ENCODE data around the gene USP9Y. TPM values are rescaled to one million over a fixed set of nuclear protein-coding genes. Genes with fewer than 3 reads are reported as not detected.

Gene USP9Y
- total RNA-seq, 4 donors from 2014 or later, result 0.13 to 59.9 (median 47.6) TPM; not detected in 1

DNA sequence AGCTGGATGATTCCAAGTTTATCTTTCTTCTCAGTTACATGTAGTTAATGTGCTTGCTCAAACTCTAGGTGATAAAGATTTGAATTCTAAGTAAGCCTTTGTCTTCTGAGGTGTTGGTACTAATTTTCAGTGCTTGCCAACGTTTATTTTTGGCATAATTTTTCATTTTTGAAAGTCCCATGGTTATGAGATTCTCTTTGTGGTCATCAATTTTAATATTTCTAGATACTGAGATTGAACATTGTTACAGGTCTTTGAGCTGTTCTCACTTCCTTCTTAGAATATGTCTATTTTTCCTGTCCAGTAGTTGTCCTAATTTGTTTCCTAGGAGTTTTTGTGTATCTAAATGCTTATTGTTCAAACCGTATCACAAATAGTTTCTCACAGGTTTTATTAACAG is 40.4 kb downstream of the USP9Y start:
- intact Hi-C loops (cut with DNase I), result no loop called here
- Histone ChIP-seq H3K27me3 (no peaks in the 10 kb centered on the region), H3K36me3 (no peaks in the 10 kb centered on the region), H3K27ac (no peak overlapping the region), H3K4me3 (replicated peaks in 1 of 3) (no peak overlapping the region), H3K4me1 (no peaks in the 10 kb centered on the region), H3K9me3 (no peaks in the 10 kb centered on the region)
- DNase-seq, result no peak
- 86% methylated on average over 2 of the region's 2 CpGs for WGBS, 2 donors
- no peak for TF ChIP-seq CTCF (IDR thresholded peaks at IDR 0.05)
- no peak for TF ChIP-seq POLR2A (IDR thresholded peaks at IDR 0.05)

- intact Hi-C loops (cut with DNase I), result no loop called here
- H3K4me1 ChIP-seq, result no peaks in the 10 kb centered on the region
- H3K27me3 ChIP-seq, result no peaks in the 10 kb centered on the region
- H3K4me3 ChIP-seq (replicated peaks in 1 of 3), result no peak overlapping the region
- H3K9me3 ChIP-seq, result no peaks in the 10 kb centered on the region
- no peak for TF ChIP-seq CTCF (IDR thresholded peaks at IDR 0.05)
- no peak for TF ChIP-seq POLR2A (IDR thresholded peaks at IDR 0.05)
- H3K27ac ChIP-seq, result no peak overlapping the region
- 98 to 100% methylated on average over 4 of the region's 4 CpGs for WGBS, 2 donors
- H3K36me3 ChIP-seq, result no peaks in the 10 kb centered on the region
- DNase-seq, result no peak
Measured at GRCh38 chrY:12742725-12743124, 41.7 kb downstream of the USP9Y start.

DNA sequence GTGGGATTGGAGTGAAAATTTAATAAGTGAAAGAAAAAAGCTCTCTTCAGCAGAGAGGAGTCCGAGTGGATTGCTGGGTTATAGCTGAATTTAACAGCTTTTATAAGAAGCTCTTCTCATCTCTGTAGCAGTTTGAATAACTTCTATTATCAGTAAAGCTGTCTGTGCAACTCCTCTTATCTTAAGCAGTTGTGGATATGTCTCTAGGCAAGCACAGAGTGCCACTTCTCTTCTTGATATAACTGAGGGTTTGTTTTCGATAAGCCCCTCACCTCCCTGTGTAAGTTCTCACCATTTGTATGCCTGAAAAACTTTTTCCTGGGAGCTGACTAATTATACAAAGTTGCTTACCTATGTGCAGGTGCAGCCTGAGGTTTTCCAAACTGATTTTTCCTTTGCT is 43.1 kb downstream of the USP9Y start:
- no peak overlapping the region for H3K27ac ChIP-seq
- H3K36me3 ChIP-seq, result no peaks in the 10 kb centered on the region
- no peak overlapping the region for H3K4me3 ChIP-seq (replicated peaks in 1 of 3)
- intact Hi-C loops (cut with DNase I), result no loop called here
- no peaks in the 10 kb centered on the region for H3K4me1 ChIP-seq
- H3K9me3 ChIP-seq, result no peaks in the 10 kb centered on the region
- TF ChIP-seq CTCF (IDR thresholded peaks at IDR 0.05), result no peak
- no peak for TF ChIP-seq POLR2A (IDR thresholded peaks at IDR 0.05)
- DNase-seq, result no peak
- 90 to 95% methylated on average over 2 of the region's 2 CpGs for WGBS, 2 donors
- no peaks in the 10 kb centered on the region for H3K27me3 ChIP-seq

DNA sequence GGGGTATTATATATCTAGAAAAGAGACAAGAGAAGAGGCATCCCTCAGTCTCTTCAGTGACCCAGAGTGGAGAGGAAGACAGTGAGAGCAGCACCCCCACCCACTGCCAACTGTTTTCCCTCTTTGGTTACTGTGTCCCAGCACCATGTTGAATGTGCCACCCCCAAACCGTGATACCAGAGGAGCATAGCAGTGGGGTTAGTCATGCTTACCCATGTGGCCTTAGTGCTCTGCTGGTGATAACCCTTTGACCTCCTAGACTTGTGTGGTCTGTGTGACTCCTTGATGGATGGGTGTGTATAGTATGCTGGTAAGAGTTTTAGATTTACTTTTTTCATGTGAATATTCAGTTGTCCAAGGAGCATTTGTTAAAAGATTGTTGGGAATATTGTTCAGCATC is 48.3 kb downstream of the USP9Y start:
- TF ChIP-seq CTCF (IDR thresholded peaks at IDR 0.05) (no peak), POLR2A (IDR thresholded peaks at IDR 0.05) (no peak)
- H3K36me3 ChIP-seq, result no peaks in the 10 kb centered on the region
- H3K9me3 ChIP-seq, result no peaks in the 10 kb centered on the region
- H3K4me3 ChIP-seq (replicated peaks in 1 of 3), result no peak overlapping the region
- intact Hi-C loops (cut with DNase I), result no loop called here
- WGBS, 2 donors, result 63 to 83% methylated on average over 1 of the region's 1 CpG
- no peaks in the 10 kb centered on the region for H3K4me1 ChIP-seq
- no peak for DNase-seq
- no peak overlapping the region for H3K27ac ChIP-seq
- no peaks in the 10 kb centered on the region for H3K27me3 ChIP-seq

GRCh38 chrY:12752856-12753255 is 51.8 kb downstream of the USP9Y start:
- Histone ChIP-seq H3K4me3 (replicated peaks in 1 of 3) (no peak overlapping the region), H3K4me1 (no peaks in the 10 kb centered on the region), H3K27ac (peak overlapping the region in 1 of 3 donors; percentile 59), H3K27me3 (no peaks in the 10 kb centered on the region), H3K9me3 (no peaks in the 10 kb centered on the region), H3K36me3 (no peaks in the 10 kb centered on the region)
- intact Hi-C loops (cut with DNase I), result no loop called here
- TF ChIP-seq CTCF (IDR thresholded peaks at IDR 0.05) (no peak), POLR2A (IDR thresholded peaks at IDR 0.05) (no peak)
- WGBS, 2 donors, result 37 to 52% methylated on average over 6 of the region's 6 CpGs
- DNase-seq, result peak; percentile 58 to 68
